Measurements from ENCODE around the gene MEGF11.
"Not testable (repeated sequence)": the region's sequence is repeated elsewhere in the genome, so short reads cannot be mapped to it uniquely, and the experiment has no call there.

Gene MEGF11

GRCh38 chr15:65991721-65992483, 261.6 kb downstream of the MEGF11 start:
- no peak for DNase-seq

GRCh38 chr15:65990298-65990981, 263.1 kb downstream of the MEGF11 start:
- DNase-seq: no peak

GRCh38 chr15:65987100-65987499, 266.4 kb downstream of the MEGF11 start:
- DNase-seq: no peak

GRCh38 chr15:65986416-65986815, 267.1 kb downstream of the MEGF11 start:
- no peak for DNase-seq

- no peak for DNase-seq
Measured at GRCh38 chr15:65985387-65985786, 268.2 kb downstream of the MEGF11 start.

DNA sequence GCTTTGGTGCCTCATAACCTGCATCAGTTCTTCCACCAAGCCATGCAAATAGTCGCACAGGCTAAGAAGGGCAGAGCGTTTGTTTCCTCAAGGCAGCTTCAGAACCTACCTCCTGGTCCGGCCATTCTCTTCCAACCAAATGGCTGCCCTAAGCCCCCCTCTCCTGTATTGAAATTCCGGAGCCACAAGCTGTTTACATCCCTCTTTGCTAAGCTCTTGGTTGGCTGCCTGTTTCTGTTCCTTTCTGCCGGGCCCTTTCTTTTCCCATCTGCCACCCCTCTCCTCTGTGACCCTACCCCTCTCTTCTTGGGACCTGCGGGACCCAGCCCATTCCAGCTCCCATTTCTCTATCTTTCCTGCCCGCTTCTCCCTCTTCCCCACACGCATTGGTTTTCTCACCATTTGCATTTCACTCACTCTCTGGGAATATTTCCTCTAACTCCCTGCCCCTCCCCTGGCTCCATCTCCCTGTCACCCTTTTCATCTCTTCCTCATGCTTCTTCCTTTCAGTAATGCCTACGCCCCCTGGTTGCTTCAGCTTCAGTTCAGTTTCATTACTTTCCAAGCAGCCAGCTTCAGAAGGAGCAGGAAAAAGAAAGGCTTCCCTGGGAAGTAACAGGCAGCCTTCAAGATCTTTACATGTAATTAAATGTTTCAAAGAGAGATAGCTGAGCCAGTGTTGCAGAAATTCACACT, 270.8 kb downstream of the MEGF11 start:
- DNase-seq: no peak

DNA sequence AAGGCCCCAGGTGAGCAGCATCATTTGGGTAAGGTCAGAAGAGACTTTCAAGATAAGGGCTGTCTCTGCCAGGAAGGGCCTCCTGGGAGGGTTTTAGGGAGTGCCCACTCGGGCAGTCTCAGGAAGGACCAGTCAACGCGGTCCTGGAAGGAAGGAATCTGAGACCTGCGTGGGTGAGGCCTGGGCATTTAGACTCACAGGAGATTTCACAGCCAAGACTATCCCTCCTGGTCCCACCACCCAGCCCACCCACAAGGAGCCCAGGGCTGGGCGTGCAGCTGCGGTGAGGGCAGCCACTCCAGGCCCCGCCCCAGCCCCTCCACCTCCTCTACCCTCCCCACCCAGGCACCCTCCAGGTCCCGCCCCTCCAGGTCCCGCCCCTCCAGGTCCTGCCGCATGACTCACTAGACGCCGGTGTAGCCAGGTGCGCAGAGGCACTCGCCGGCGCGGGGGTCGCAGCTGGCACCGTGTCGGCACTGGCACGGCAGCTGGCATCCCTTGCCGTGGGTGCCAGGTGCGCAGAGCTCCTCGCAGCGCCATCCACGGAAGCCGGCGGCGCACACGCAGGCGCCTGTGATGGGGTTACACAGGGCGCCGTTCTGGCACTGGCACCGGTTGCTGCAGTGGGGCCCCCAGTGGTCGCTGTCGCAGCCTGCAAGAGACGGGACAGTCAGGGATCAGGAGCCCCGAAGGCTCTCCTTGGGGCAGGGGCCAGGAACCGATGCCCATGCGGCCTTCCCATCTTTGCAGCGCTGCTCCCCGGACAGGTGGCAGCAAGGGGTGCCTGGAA, 271.5 kb downstream of the MEGF11 start:
- DNase-seq: no peak

DNA sequence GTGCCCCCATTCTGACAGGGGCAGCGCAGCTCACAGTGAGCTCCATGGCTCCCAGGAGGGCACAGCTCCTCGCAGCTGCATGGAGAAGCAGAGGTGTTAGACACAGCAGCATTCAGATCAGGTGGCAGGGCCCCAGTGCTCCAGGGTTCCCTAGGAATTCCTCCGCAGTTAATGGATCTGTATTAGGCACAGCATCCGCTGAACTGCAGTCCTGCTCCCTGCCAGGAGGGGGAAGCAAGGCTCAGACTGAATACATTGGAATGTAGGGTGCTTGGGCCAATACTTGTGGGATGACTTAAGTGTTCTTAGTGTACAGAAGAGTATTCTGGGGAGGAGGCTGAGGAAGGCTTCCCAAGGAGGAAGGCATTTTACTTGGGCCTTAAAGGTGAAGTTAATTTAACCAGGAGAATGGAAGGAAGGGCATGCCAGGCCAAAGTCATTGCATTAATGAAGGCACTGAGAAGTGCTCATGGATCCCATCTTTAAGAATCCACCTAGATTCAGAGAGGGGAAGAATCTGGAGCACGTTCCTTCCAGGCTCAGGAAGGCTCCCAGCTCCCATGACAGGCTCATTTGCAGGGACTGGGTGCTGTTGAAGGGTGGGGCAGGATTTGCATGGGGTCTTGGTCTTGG, 272.6 kb downstream of the MEGF11 start:
- no peak for DNase-seq

GRCh38 chr15:65979837-65980236, 273.7 kb downstream of the MEGF11 start:
- DNase-seq: no peak

GRCh38 chr15:65979316-65979715, 274.2 kb downstream of the MEGF11 start:
- DNase-seq: no peak

DNA sequence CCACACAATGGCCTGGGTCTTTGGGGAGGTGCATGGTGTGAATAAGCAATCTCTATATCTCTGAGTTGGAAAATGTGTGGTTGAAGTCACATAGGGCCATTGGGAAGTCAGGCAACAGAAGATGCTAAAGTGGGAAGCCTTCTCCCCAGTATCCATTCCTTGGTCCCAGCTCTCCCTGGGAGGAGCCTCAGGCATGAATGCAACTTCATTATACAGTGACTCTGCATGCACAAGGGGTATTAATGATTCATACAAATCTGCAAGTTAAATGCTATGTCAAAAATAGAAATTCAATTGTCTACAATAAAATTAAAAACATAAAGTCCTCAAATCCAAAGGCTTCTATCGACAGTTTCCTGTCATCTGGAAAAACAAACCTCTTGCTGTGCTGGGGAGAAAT, 275.4 kb downstream of the MEGF11 start:
- DNase-seq: no peak

- not testable (repeated sequence) for DNase-seq
Measured at GRCh38 chr15:65976196-65976595, 277.4 kb downstream of the MEGF11 start.

- DNase-seq: no peak
Measured at GRCh38 chr15:65971741-65971995, 281.9 kb downstream of the MEGF11 start.

- no peak for DNase-seq
Measured at GRCh38 chr15:65970937-65971740, 282.4 kb downstream of the MEGF11 start.

- DNase-seq: no peak
Measured at GRCh38 chr15:65969865-65970816, 283.4 kb downstream of the MEGF11 start.

DNA sequence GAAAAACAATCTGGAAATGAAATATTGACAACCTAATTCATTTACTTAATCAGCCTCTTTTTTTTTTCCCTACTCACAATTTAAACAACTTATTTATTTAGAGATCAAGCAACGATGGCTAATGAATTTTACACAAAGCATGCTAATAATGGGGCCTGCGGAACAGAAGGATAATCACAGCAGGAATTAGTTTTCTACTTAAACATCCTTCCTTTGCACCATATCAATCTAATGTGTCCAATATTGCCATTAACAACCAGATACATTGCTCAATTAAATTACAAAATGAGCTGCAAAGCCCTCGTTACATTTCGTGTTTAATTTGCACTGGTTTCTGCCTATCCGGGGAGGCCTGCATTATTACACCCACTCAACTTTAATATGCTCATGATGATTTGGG, 285.0 kb downstream of the MEGF11 start:
- no peak for DNase-seq

DNA sequence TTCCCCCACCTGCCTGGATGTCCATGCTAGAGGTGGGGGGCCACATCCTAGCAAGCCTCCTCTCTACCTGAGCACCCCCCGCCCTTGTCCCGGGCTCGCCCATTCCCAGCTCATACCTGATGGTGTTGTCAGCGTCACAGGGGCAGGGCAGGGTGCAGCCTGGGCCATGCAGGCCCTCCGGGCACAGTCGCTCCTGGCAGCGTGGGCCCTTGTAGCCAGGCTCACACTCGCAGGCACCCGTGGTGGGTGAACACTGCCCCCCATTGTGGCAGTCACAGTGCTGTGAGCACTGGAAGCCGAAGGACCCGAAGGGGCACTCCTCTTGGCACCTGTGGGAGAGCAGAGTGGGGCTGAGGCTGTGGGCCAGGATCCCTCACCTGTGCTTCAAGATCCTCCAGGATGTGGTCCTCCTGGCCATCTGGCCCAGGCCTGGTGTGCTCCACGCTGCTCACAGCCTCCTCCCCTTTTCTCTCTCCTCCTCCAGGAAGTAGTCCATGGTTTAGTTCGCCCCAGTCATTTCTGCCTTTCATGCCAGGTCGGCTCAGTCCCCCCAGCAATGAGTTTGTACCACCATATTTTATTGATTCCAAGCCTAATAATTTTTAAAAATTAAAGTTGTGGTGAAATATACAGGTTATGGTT, 288.6 kb downstream of the MEGF11 start:
- no peak for DNase-seq

GRCh38 chr15:65963911-65964482, 289.6 kb downstream of the MEGF11 start:
- DNase-seq: no peak

GRCh38 chr15:65963358-65963757, 290.2 kb downstream of the MEGF11 start:
- DNase-seq: no peak

DNA sequence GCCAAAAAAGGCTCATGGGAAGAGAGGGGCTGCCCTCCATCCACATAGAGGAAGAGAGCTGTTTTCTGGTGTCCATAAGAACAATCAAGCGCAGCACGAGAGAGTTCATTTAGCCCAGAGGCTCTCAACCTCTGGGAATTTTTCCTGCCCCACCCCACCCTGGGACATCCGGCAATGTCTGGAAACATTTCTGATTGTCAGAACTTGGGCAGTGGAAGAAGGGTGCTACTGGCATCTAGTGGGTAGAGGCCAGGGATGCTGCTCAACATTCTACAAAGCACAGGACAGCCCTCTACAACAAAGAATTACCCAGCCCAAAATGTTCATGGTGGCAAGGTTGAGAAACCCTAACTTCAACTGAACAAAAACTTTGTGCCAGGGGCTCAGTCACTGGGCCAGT, 291.4 kb downstream of the MEGF11 start:
- DNase-seq: no peak
